ENCODE data around the gene RAP1GAP. TPM values are rescaled to one million over a fixed set of nuclear protein-coding genes. Genes with fewer than 3 reads are reported as not detected.
A peak's percentile ranks its signal among the peaks of the same experiment; 100 is the strongest.

Gene RAP1GAP
- total and polyA plus RNA-seq, 9 of the 15 experiments (the other 6 are each of a cell fraction or from before 2014, with no cell fraction given): 0.29 to 30.2 (median 19.2) TPM

GRCh38 chr1:21567241-21568005 lies 101.7 kb downstream of the RAP1GAP start:
- peaks cover 0 to 26% of the 10 kb centered on the region in 2 experiments; a peak in 1 of 5 replicates for H3K4me1 ChIP-seq (replicated peaks in 1 of 2; ENCODE audit: control insufficient read depth in 2 of 2, insufficient read depth in 2 of 2, low read length in 2 of 2)
- WGBS (ENCODE audit: insufficient coverage, low coverage, missing lambda C conversion rate): 40% methylated on average over 24 of the region's 24 CpGs
- H3K9ac ChIP-seq (ENCODE audit: insufficient read depth in 1 of 2, low read depth in 2 of 2, low read length in 2 of 2): 0 out of 4 replicates have a peak overlapping the region, but pooled peaks of 1 of the 2 experiments have one; percentile 19
- FAIRE-seq: no peak
- ATAC-seq: no peak
- H3K9me1 ChIP-seq (ENCODE audit: control insufficient read depth, insufficient read depth, low read length): no peaks in the 10 kb centered on the region
- H4K20me1 ChIP-seq (replicated peaks; ENCODE audit: control insufficient read depth, insufficient read depth, low read length): peaks cover 4% of the 10 kb centered on the region
- no peaks in the 10 kb centered on the region for H3K36me3 ChIP-seq (ENCODE audit: control insufficient read depth, insufficient read depth, low read length)
- H3K9me3 ChIP-seq (replicated peaks; ENCODE audit: control insufficient read depth, insufficient read depth, low read depth, low read length): no peaks in the 10 kb centered on the region
- no TSS peak for BruUV-seq (replicated peaks)
- intact Hi-C loops (cut with micrococcal nuclease) (no loop called here), in situ Hi-C loops (cut with MboI) (no loop called here)
- no peaks in the 10 kb centered on the region for H3K79me2 ChIP-seq (ENCODE audit: control insufficient read depth, insufficient read depth, low read length)
- DNase-seq (ENCODE audit: extremely low read depth in 1 of 4, low spot score in 3 of 4): no peak
- no peak overlapping the region for H3K27ac ChIP-seq (ENCODE audit: extremely low read depth, low read depth, low read length)
- no peak overlapping the region for H3K4me2 ChIP-seq (ENCODE audit: insufficient read depth, low read length)
- POLR2A ChIA-PET: interaction anchor here (0.5 to 1.4 kb wide), 2 partner anchors 20 to 44 kb away, joined by 3 read pairs; no protein-coding TSS in a partner anchor
- no peak overlapping the region for H3K4me3 ChIP-seq
- H2AFZ ChIP-seq (ENCODE audit: low read depth, low read length): no peak overlapping the region
- H3K27me3 ChIP-seq (ENCODE audit: control insufficient read depth in 2 of 2, insufficient read depth in 2 of 2, low read length in 2 of 2): peaks cover 0 to 17% of the 10 kb centered on the region in 2 experiments; a peak in 3 of 5 replicates
- CTCF ChIA-PET (ENCODE audit: low intra/inter-chr PET ratio): no interaction called here
- TF ChIP-seq ATF2 (CRISPR knock-in tag; IDR thresholded peaks at IDR 0.05) (no peak), KLF13 (tag; IDR thresholded peaks at IDR 0.05; ENCODE audit: borderline replicate concordance, low read depth) (no peak), ZFPM2 (CRISPR knock-in tag; IDR thresholded peaks at IDR 0.05) (no peak), ZNF655 (CRISPR knock-in tag; IDR thresholded peaks at IDR 0.05) (no peak), FOXA3 (CRISPR knock-in tag; conservative IDR thresholded peaks at IDR 0.05 in 1 of 2, IDR thresholded peaks at IDR 0.05 in 1 of 2) (no peak), ZNF398 (CRISPR knock-in tag; IDR thresholded peaks at IDR 0.05) (no peak), ZNF518B (CRISPR knock-in tag; IDR thresholded peaks at IDR 0.05) (no peak), ARHGAP35 (IDR thresholded peaks at IDR 0.05; ENCODE audit: partially characterized antibody) (no peak), MYBL2 (IDR thresholded peaks at IDR 0.05; ENCODE audit: low read depth) (no peak), MYBL2 (CRISPR knock-in tag; IDR thresholded peaks at IDR 0.05; ENCODE audit: borderline replicate concordance) (no peak), DDX20 (tag; IDR thresholded peaks at IDR 0.05; ENCODE audit: low read depth) (no peak), YBX1 (IDR thresholded peaks at IDR 0.05) (no peak), ZNF695 (CRISPR knock-in tag; IDR thresholded peaks at IDR 0.05) (no peak)

Data from K562 (cell line).